Activated CD8-positive, alpha-beta T cell treated with anti-CD3 and anti-CD28 coated beads for 36 hours (primary cell): ENCODE results near the gene PAXIP1. TPM values are rescaled to one million over a fixed set of nuclear protein-coding genes. Genes with fewer than 3 reads are reported as not detected.

ENCODE experiments used
- ATAC-seq: fragments of 200-7000 bp; cut with Tn5 transposase; one replicate; pipeline ENCODE4 v1.10.0; 2021; ENCODE audit warnings: mild to moderate bottlenecking, moderate library complexity
- CTCF ChIA-PET: fragments of 350-600 bp; sonication (Branson Sonifier 250); formaldehyde crosslinking; loops from one replicate; lab custom pipeline; 2021; ENCODE audit warnings: antibody characterized with exemption; lab: Charles Lee
- POLR2A ChIA-PET: fragments of 350-600 bp; sonication (Branson Sonifier 250); formaldehyde crosslinking; loops from one replicate; lab custom pipeline; 2021; ENCODE audit warnings: antibody characterized with exemption; lab: Charles Lee
- DNase-seq: peaks from one replicate; pipeline ENCODE4 v3.0.0-alpha.2; 2020
- H3K27ac Mint-ChIP-seq: one replicate; pipeline ENCODE4 v1.8.0; 2021; ENCODE audit warnings: mild to moderate bottlenecking, mixed read lengths
- H3K27me3 Mint-ChIP-seq: one replicate; pipeline ENCODE4 v1.8.0; 2021; ENCODE audit warnings: mixed read lengths
- H3K36me3 Mint-ChIP-seq: one replicate; pipeline ENCODE4 v1.8.0; 2021; ENCODE audit warnings: low read depth, mixed read lengths
- H3K4me1 Mint-ChIP-seq: one replicate; pipeline ENCODE4 v1.8.0; 2021; ENCODE audit warnings: low read depth, mixed read lengths
- H3K4me3 Mint-ChIP-seq: one replicate; pipeline ENCODE4 v1.8.0; 2021; ENCODE audit warnings: mild to moderate bottlenecking, moderate library complexity, mixed read lengths
- H3K9me3 Mint-ChIP-seq: one replicate; pipeline ENCODE4 v1.8.0; 2021; ENCODE audit warnings: mixed read lengths
- intact Hi-C: fragments of 100-400 bp; cut with micrococcal nuclease; formaldehyde crosslinking; loops from one replicate; pipeline ENCODE4 v1.10.0; 2022
- total RNA-seq, 2 experiments: library from RNA; stranded (reverse); gene quantifications; one replicate each; pipeline ENCODE4 v1.2.3, GENCODE V29; 2021
- TF ChIP-seq, protein P1 (sequence below): fragments of 200-600 bp; IDR thresholded peaks from one replicate; pipeline ENCODE4 v1.8.0; 2022; ENCODE audit warnings: antibody characterized with exemption, mild to moderate bottlenecking

PAXIP1 gene
- total RNA-seq, 2 experiments from 2014 or later, result 20.5 to 23.9 TPM

DNA sequence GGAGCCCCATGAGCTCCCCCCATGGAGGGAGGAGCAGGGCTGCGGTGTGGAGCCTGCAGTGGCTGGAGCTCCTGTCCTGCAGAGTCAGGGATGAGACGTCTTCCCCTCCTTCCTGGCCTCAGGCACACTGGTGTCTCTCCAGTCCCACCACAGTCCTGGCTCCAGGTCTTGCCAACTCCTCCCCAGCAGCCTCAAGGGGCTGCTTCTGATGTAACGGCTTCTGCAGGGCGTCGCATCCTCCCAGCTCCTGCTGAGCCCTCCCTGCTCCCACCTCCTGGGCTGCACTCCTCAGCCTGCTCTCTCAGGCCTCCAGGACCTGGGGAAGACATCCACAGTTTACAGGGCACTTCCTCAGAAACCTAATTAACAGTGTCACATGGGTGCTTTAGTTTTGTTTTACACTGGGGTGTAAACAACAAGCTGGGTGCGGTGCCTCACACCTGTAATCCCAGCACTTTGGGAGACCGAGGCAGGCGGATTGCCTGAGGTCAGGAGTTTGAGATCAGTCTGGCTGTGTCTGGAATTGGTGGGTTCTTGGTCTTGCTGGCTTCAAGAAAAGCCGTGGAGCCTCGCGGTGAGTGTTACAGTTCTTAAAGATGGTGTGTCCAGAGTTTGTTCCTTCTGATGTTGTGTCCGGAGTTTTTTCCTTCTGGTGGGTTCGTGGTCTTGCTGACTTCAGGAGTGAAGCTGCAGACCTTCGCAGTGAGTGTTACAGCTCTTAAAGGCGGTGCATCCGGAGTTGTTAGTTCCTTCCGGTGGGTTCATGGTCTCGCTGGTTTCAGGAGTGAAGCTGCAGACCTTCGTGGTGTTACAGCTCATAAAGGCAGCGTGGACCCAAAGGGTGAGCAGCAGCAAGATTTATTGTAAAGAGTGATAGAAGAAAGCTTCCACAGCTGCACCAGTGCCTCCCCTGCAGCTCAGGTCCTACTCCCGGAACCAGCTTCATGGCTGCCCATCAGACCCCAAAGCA is 95.0 kb downstream of the PAXIP1 start:
- peaks cover 4% of the 10 kb centered on the region for H3K27me3 Mint-ChIP-seq
- no peaks in the 10 kb centered on the region for H3K36me3 Mint-ChIP-seq
- no peak overlapping the region for H3K4me3 Mint-ChIP-seq
- no peaks in the 10 kb centered on the region for H3K4me1 Mint-ChIP-seq
- DNase-seq, result no peak
- intact Hi-C loops, result no loop called here
- POLR2A ChIA-PET, result no interaction called here
- CTCF ChIA-PET, result interaction anchor here (0.8 to 1.3 kb wide), 2 partner anchors 20 to 45 kb away, joined by 3 to 5 read pairs; no protein-coding TSS in a partner anchor
- ATAC-seq, result no peak
- TF ChIP-seq, protein P1, sequence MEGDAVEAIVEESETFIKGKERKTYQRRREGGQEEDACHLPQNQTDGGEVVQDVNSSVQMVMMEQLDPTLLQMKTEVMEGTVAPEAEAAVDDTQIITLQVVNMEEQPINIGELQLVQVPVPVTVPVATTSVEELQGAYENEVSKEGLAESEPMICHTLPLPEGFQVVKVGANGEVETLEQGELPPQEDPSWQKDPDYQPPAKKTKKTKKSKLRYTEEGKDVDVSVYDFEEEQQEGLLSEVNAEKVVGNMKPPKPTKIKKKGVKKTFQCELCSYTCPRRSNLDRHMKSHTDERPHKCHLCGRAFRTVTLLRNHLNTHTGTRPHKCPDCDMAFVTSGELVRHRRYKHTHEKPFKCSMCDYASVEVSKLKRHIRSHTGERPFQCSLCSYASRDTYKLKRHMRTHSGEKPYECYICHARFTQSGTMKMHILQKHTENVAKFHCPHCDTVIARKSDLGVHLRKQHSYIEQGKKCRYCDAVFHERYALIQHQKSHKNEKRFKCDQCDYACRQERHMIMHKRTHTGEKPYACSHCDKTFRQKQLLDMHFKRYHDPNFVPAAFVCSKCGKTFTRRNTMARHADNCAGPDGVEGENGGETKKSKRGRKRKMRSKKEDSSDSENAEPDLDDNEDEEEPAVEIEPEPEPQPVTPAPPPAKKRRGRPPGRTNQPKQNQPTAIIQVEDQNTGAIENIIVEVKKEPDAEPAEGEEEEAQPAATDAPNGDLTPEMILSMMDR, result no peak
- peaks cover 2% of the 10 kb centered on the region for H3K9me3 Mint-ChIP-seq
- H3K27ac Mint-ChIP-seq, result no peak overlapping the region

GRCh38 chr7:154906736-154907355 is 96.1 kb downstream of the PAXIP1 start:
- Mint-ChIP-seq H3K27ac (no peak overlapping the region), H3K27me3 (peaks cover 3% of the 10 kb centered on the region), H3K4me1 (no peaks in the 10 kb centered on the region), H3K36me3 (no peaks in the 10 kb centered on the region), H3K4me3 (no peak overlapping the region), H3K9me3 (peaks cover 2% of the 10 kb centered on the region)
- intact Hi-C loops, result no loop called here
- ATAC-seq (no peak), DNase-seq (no peak)
- ChIA-PET POLR2A (interaction anchor here (0.6 kb wide), 1 partner anchor 1765 kb away, joined by 3 read pairs; no protein-coding TSS in a partner anchor), CTCF (no interaction called here)
- TF ChIP-seq, protein P1, result no peak

DNA sequence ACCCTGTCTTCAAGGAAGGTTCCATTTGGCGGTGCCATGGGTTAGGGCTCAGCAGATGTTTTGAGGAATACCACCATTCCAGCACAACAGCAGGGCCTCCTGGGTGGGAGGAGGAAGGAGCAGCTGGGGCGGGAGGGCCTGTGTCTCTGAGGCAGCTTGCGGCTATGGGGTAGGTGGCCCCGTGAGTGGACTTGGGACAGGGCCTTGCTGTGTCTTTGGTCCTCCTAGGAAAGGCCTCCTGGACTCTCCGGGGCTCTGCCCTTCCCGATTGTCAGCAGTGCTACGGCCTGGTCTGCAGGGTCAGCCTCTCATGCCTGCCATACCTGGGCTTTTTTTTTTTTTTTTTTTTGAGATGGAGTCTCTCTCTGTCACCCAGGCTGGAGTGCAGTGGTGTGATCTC is 96.7 kb downstream of the PAXIP1 start:
- CTCF ChIA-PET, result no interaction called here
- TF ChIP-seq, protein P1, result no peak
- POLR2A ChIA-PET, result no interaction called here
- intact Hi-C loops, result no loop called here
- Mint-ChIP-seq H3K4me3 (no peak overlapping the region), H3K27ac (no peak overlapping the region), H3K27me3 (peaks cover 3% of the 10 kb centered on the region), H3K9me3 (no peaks in the 10 kb centered on the region), H3K36me3 (no peaks in the 10 kb centered on the region), H3K4me1 (no peaks in the 10 kb centered on the region)
- DNase-seq (no peak), ATAC-seq (no peak)

- TF ChIP-seq, protein P1, result no peak
- CTCF ChIA-PET, result no interaction called here
- peaks cover 3% of the 10 kb centered on the region for H3K27me3 Mint-ChIP-seq
- DNase-seq, result no peak
- H3K27ac Mint-ChIP-seq, result no peak overlapping the region
- no peak for ATAC-seq
- H3K4me1 Mint-ChIP-seq, result no peaks in the 10 kb centered on the region
- no peak overlapping the region for H3K4me3 Mint-ChIP-seq
- intact Hi-C loops, result no loop called here
- POLR2A ChIA-PET, result no interaction called here
- H3K9me3 Mint-ChIP-seq, result no peaks in the 10 kb centered on the region
- no peaks in the 10 kb centered on the region for H3K36me3 Mint-ChIP-seq
Measured at GRCh38 chr7:154905615-154906014, 97.3 kb downstream of the PAXIP1 start.

DNA sequence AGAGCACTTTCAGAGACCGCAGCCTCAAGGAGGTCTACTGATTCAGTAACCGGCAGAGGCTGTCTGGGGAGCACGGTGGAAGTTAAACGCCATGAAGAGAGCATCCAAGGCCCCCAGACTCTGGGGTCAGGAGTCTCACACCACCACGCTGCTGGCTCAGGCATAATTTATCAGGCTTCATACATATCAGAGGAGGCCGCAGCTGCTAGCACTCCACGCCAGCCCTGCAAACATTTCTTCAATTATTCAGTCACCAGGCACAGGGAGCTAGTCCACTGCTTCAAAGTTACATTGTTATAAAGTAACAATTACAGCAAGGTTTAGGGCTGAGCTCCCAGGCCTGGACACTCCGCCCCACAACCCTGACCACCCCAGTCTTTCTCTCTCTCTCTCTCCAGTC is 97.8 kb downstream of the PAXIP1 start:
- Mint-ChIP-seq H3K4me1 (no peaks in the 10 kb centered on the region), H3K27ac (no peak overlapping the region), H3K36me3 (no peaks in the 10 kb centered on the region), H3K9me3 (no peaks in the 10 kb centered on the region), H3K4me3 (no peak overlapping the region), H3K27me3 (peaks cover 3% of the 10 kb centered on the region)
- TF ChIP-seq, protein P1, result no peak
- POLR2A ChIA-PET, result no interaction called here
- no peak for DNase-seq
- no peak for ATAC-seq
- CTCF ChIA-PET, result no interaction called here
- intact Hi-C loops, result no loop called here
